Stimulated activated CD4-positive, alpha-beta T cell treated with anti-CD3 and anti-CD28 coated beads, Interleukin-1b, Interleukin-23, amount 100 ng/mL, for 4 hours (primary cell): Measurements from ENCODE around the gene HSPB7.
"Not testable (repeated sequence)": the region's sequence is repeated elsewhere in the genome, so short reads cannot be mapped to it uniquely, and the experiment has no call there.

Source experiments
- DNase-seq, 2 donors: peaks; one replicate each; pipeline ENCODE4 v3.0.0-alpha.2; 2020; ENCODE audit warnings: low read depth in 2 of 2

HSPB7 gene

DNA sequence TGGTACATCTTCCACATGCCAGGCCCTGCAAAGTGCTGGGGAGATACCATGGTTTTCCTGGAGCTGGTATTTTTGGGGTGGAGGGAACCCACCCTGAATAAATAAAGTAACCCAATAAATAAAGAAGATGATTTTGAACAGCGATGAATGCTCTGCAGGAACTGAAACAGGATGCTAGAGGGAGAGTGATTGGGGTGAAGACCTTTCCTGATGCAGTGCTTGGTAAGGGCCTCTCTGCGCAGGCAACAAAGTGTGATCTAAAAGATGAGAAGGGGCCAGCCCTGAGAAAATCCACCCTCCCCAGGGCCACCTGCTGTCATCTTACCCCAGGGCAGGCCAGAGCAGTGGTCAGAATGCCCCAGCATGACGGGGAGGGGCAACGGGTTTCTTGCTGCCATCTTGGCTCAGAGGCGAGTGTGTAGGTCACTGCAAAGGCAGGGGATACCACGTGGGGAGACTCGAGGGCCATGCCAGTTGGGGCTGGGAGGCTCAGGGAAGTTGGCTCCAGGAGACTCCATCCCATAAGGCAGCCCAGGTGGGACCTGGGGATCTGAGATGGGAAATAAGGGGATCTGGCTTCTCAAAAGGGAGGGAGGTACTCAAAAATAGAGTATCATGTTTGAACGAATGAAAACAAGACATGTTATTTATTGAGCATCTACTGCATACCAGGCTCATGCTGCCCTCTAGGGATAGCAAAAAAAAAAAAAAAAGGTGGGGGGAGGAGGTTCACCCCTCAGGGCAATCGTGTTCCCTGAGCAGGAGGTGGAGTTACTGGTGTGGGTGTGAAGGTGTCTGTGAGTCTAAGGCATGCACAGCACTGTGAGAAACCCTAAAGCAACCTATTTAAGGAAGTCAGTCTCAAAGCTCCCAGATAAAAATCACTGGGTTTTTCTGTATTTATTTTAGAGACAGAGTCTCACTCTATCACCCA is 11.0 kb downstream of the HSPB7 start:
- no peak for DNase-seq

DNA sequence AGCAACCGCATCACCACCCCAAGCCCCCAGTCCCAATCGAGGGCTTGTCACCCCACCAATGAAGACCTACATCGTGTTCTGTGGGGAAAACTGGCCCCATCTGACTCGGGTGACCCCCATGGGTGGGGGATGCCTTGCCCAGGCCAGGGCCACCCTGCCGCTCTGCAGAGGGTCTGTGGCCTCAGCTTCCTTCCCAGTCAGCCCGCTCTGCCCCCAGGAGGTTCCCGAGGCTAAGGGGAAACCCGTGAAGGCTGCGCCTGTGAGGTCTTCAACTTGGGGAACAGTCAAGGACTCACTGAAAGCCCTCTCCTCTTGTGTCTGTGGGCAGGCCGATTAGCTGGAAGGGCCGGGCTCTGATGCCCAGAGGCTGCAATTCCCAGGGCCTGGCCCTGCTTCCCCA is 11.8 kb downstream of the HSPB7 start:
- no peak for DNase-seq

DNA sequence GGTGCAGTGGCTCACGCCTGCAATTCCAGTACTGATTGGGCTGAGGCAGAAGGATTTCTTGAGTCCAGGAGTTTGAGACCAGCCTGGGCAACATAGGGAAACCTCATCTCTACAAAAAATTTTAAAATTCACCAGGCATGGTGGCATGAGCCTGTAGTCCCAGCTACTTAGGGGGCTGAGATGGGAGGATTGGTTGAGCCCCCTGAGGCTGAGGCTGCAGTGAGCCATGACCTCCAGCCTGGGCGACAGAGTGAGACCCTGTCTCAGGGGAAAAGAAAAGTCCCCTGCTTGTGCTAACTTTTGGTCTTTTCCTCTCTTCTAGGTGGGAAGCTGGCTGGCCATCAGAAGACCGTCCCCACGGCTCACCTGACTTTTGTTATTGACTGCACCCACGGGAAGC is 12.2 kb downstream of the HSPB7 start:
- no peak for DNase-seq

DNA sequence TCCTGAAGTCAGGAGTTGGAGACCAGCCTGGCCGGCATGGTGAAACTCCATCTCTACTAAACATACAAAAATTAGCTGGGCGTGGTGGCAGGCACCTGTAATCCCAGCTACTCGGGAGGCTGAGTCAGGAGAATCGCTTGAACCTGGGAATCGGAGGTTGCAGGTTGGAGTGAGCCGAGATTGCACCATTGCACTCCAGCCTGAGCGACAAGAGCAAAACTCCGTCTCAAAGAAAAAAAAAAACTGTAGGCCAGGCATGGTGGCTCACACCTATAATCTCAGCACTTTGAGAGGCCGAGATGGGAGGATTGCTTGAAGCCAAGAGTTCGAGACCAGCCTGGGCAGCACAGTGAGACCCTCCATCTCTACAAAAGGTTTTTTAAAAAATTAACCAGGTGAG is 16.6 kb downstream of the HSPB7 start:
- DNase-seq: not testable (repeated sequence)

DNA sequence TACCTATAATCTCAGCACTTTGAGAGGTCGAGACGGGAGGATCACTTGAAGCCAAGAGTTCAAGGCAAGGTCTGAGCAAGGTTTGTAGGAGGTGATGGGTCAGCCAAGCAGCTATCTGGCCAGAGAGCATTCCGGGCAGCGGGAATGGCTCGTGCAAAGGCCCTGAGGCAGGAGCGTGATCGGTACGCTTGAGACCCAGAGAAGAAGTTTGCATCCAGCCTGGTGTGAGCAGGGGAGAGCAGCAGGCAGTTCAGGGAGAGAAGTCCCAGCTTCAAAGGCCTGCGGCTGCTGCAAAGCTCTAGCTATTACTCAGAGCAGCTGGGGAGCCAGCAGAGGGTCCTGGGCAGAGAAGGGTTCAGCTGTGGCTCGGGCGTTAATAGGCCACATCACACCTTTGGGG is 18.9 kb downstream of the HSPB7 start:
- DNase-seq: no peak

DNA sequence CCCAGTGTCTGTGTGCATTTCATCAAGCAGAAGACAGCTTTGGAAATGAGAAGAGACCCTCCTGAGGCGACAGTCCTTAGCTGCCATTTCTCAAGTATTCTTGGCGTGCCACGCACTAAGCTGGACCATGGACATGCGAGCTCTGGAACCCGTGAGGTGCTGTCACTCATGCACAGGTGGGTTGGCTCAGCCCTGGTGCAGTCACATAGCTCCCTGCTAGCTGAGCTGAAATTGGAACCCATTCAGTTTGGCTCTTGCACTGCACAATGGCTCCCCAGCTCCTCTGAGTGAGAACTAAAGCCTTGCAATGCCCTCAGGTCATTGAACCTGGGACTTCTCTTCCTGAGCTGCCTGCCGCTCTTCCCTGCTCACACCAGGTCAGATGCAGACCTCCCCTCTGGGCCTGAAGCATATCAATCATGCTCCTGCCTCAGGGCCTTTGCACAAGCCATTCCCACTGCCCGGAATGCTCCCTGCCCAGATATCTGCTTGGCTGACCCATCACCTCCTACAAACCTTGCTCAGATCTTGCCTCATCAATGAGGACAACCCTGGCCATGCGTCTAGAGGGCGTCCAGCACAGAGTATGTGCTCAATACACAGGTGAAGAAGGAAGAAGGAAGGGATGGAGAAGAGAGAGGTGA is 20.1 kb downstream of the HSPB7 start:
- DNase-seq: no peak

DNA sequence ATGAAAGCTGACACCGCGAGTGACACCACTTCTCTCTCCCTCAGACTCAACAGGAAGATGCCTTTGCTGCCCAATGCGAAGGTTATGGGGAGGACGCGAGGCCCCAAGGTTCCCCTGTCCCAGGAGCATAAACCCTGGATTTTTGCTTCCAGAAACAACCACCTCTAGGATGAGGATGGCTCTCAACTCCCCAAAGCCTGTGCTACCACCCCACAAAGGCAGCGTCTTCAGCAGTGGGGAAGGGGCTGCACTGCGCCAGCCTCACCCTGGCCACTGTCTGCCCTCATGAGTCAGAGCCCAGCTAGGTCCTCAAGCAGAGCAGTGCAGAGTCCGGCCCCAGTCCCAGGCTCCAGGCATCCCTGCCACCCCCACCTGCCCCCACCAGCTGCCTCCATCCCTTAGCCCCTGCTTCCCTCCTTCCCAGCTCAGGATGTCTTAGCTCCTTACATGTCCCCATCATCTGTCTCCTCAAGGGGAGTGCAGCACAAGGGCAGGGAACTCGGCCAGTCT is 20.7 kb downstream of the HSPB7 start:
- no peak for DNase-seq

DNA sequence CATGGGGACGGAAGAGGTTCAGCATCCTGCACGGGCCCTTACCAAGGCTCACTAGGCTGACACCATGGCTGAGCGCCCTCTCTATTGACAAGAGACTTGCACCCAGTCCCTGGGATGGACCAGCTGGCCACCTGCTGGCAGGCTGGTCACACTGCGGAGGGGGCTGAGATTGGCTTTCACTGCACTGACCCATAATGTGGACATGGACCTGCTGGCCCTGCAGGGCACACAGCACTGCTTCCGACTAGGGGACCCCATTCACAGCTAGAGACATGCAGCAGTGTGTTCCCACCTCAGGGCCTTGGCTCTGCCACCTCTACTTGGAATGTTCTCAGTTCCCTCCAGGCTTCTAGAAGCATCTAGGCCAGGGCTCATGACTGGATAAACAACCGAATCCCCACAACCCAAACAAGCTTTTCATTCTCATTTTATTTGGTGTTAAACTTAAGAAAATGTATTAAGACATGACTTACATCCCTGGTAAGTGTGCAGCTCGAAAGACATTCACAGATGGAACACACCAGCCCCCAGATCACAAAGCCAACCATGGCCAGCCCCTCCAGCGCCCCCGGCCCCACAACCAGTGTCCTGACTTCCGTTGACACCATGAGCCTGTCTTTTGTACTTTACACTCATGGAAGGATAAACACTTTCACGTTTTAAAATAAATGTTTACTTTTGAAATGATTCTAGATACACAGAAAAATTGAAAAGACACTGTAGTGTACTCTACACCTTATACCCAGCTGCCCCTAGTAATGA is 23.1 kb downstream of the HSPB7 start:
- peak; percentile 26 to 39 for DNase-seq

DNA sequence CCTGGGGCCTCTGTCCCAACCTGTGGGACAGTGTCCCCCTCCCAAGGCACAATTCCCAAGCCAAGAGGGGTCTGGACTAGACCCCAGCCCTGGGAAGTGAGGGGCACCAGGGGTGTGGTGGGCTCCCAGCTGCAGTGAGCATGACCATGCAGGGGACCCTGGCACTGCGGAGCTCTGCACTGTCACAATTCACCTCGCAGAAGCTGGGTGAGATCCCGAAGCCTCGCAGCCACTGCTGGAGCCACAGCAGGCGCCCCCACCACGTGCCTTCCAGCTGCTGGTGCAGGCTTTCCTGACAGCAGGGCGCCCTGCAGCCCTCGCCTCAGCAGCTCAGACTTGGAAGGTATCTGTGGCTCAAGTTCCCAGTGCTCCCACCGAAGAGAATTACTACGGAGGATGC is 23.8 kb downstream of the HSPB7 start:
- DNase-seq: no peak

DNA sequence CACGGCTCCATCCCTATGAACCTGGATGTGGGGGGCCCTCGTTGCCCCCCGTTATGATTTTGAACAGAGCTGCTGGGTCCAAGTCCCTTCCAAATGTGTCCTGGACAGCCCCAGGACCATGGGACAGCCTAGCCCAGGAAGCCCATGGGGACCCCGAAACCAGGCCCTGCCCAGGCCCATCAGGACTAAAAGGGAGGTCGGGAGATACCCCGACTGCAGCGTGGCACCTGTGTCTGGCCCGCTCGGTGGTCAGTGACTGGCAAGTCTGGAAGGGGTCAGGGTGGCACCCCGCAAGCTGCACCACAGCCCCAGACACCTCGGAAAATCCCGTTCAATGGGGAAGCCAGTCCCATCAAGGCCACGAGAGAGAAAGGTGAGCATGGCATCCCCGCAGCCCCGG is 24.2 kb downstream of the HSPB7 start:
- no peak for DNase-seq

DNA sequence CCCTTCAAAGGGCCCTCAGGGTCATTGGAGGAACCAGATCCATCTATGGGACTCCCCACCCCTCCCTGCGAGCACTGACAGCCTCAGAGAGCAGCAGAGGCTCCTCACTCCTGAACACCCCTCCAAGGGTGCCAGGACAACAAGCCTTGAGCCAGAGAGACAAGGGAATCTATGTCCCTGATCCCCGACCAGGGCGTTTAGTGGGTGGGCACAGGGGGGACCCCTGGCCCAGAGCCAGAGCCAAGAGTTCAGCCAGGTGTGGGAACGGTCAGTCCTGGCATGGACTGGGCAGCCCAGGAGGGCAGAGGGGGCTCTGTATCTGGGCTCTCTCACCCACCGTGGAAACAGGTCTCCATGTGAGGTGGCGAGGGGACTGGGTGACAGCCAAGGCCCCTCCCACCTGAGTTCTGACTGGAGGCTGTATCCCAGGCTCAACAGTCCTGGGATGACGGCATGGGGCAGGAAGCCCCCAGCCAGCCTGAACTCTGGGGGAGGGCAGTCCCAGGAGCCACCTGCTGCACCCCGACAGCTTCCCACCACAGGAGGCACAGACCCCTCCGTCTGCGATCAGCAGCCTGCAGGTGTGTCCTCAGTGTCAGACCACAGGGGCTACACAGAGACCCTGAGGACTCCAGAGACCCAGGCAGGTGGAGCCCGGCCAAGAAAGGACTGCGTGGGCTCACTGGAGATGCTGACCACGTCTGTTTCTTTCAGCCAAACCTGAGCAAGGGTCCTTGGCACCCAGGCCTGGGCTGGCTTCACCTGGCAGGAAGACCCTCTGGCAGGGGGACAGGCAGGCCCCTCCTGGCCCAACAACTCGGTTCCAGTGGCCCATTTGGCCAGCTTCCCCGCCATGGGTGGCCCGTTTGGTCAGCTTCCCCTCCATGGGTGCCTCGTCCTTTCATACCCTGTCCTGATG is 25.0 kb downstream of the HSPB7 start:
- DNase-seq: no peak

DNA sequence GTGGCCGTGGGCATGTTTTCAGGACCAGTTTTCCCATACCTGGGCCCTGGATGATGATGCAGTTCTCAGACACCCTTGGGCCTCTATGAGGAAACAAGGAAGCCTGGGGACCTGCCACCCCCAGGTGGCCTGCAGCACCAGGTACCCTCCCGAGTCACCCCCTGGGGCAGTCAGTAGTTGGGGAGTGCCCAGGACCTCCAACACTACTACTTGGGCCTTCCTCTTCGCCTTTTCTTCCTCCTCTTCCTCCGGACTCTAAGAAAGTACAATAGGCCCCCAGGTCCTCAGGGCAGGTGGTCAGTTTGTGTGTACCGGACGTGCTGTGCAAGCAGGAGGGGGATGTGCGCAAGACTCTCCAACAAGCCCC is 25.7 kb downstream of the HSPB7 start:
- no peak for DNase-seq

DNA sequence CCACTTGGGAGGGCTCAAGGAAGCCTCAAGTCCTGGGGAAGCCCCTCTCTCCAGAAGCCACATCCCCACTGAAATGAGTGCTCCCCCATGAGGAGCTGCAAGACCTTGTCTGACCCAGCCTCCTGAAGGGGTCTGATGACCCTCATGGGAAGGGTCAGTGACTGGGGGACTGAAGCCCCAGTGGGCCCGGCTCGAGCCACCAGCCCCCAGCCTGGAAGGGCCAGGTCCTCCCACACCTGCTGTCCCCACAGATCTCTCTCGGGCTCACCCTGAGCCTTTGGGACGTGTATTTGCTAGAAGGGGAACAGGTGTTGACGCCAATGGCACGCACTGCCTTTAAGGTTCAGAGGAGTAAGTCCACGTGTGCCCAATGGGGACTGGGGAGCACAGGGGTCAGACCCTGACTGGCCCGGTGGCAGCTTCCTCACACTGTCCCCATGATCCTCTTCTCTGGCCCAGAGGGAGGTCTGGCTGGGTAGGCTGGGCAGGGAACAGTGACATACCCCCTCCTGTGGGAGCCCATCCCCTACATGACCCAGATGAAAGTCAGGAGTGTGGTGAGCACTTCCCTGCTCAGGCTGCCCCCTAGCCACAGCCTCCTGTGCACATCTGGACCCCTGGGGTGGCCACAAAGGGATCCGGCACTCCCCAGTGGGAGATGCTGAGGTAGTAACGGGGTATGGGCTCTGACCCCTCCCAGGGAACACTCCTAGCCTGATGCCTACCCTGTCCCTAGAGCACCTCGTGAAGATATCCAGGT is 26.2 kb downstream of the HSPB7 start:
- no peak for DNase-seq

DNA sequence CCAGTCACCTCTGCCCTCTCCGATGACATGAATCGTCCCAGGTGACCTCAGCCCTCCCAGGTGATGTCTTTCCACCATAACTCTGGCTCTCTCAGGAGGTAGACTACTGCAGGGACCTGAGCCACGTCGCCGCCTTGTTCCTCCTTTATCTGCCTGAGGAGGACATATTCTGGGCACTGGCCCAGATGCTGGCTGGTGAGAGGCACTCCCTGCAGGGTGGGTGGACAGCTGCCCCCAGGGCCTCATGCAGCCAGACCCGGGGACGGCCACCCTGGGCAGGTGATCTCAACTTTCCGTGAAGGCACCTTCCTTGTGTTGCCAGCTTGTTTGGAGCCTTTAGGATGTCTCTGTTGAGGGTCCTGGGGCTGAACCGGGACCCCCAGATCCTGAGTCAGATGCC is 28.1 kb downstream of the HSPB7 start:
- no peak for DNase-seq

DNA sequence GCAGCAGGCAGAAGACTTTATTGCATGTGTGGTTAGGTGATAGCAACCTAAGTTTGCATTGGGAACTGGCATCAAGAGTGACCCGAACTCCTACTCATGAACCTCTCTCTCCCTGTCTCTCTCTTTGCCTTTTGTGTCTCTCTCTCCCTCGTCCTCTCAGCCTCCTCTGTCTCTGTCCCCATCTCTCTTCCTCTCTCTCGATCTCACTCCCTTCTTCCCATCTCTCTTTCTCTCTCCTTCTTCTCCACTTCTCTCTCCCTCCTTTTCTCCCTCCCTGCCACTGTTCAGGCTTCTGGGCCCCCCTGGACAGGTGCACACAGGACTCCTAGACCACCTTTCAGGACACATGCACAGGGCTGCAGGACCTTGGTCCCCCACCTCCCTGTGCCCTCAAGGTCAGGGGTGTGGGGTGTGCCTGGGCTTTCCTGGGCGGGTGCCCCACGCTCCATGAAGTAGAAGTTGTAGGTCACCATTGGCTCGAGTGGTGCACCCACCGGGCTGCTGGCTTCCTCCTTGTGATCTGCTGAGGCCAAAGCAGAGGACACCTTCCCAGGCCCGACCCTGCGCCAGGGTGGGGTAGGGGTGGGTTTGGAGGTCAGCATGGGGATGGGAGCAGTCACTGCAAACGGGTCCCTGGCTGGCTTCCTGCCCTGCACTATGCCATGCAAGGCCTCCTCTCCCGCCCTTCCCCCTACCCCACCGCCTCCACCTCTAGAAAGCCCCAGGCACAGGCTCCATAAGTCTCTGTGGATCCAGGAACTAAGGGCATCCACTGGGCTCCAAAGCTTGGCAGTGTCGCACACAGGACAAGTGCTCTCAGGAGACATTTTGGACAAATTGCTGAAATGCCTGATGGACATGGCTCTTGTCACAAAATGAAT is 28.7 kb downstream of the HSPB7 start:
- no peak for DNase-seq

DNA sequence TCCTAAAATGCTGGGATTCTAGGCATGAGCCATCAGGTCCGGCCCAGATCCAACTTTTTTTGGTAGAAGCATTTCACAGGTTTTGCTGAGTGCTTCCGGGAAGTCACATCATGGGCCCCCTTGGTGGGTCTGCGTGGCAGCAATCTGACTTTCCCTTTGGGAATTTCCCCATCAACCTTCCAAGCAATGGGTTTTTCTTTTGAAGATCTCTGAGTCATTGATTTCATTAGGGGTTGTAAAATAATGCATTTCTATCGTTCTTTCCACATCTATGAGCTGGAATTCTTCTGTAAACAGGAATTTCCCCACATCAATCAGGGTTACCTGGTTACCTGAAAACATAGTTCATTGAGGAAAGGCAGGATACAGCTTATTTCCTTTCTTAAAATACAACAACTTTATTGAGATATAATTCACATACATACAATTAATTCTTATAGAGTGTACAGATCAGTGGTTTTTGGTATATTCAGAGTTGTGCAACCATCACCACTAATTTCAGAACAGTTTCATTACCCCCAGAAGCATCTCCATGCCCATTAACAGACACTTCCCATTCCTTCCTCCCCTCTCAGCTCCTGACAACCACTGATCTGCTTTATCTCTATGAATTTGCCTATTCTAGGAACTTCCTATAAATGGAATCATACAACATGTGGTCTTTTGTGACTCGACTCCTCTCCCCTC is 32.1 kb downstream of the HSPB7 start:
- DNase-seq: no peak

DNA sequence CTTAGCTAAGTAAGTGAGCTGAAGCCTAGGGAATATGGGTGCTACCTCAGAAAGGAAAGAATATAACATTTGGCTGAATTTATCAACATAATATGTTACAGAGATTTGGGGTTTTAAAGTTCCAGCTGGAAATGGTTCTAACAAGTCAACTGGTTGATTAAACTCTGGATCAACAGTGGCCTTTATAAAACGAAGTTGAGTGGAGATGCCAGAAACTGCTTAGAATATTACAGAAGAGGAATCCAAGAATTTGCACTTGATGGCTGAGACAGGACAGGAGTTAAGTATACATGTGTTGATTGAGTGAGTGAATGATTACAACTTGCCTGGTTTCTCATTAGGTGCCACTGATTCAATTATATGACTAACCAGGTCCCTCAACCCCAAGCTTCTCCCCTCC is 34.6 kb downstream of the HSPB7 start:
- DNase-seq: no peak

DNA sequence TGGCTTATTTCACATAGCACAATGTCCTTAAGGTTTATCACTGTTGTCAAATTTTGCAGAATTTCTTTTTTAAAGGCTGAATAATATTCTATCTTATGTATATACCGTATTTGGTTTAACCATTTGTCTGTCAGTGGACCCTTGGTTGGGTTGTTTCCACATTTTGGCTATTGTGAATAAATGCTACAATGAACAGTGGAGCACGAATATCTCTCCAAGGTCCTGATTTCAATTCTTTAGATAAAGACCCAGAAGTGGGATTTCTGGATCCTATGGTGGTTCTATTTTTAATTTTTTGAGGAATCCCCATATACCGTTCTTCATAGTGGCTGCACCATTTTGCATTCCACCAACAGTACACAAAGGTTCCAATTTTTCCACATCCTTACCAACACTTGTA is 36.2 kb downstream of the HSPB7 start:
- no peak for DNase-seq

DNA sequence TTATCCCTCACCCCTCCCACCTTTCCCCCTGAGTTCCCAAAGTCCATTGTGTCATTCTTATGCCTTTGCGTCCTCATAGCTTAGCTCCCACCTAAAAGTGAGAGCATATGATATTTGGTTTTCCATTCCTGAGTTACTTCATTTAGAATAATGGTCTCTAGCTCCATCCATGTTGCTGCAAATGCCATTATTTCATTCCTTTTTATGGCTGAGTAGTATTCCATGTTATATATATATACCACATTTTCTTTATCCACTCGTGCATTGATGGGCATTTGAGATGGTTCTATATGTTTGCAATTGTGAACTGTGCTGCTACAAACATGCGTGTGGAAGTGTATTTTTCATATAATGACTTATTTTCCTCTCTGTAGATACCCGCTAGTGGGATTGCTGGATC is 39.9 kb downstream of the HSPB7 start:
- not testable (repeated sequence) for DNase-seq
